H1 (cell line): ENCODE results near the gene SLC25A5. TPM values are rescaled to one million over a fixed set of nuclear protein-coding genes. Genes with fewer than 3 reads are reported as not detected.

Experiments used
- CTCF ChIA-PET: fragments of 300-600 bp; sonication (Branson Sonifier 250); formaldehyde crosslinking; loops from one replicate; lab custom pipeline; 2021; ENCODE audit not compliant: partially characterized antibody; lab: Charles Lee
- POLR2A ChIA-PET: fragments of 300-600 bp; sonication (Branson Sonifier 250); formaldehyde crosslinking; loops from one replicate; lab custom pipeline; 2021; ENCODE audit warnings: inconsistent platforms; ENCODE audit not compliant: partially characterized antibody; lab: Charles Lee
- DNase-seq, 2 experiments: peaks; one replicate each; pipeline versions ENCODE4 v3.0.0 to v3.0.0-alpha.2; 2010 to 2022; ENCODE audit warnings: low spot score in 2 of 2, low read depth in 1 of 2, mixed read lengths in 1 of 2
- FAIRE-seq: peaks from 2 replicates; lab custom pipeline; 2011; peaks lifted over from hg19 to GRCh38; lab: Jason Lieb, UNC
- H2AFZ ChIP-seq: 2 replicates; pipeline ENCODE4 v1.8.1; 2012; ENCODE audit warnings: low read length, inconsistent platforms
- H2AK5ac ChIP-seq: 2 replicates; pipeline ENCODE4 v1.6.1; 2013; ENCODE audit warnings: low read depth, low read length
- H2BK120ac ChIP-seq: replicated peaks from 2 replicates; pipeline ENCODE3; 2013; ENCODE audit warnings: low read depth, low read length, inconsistent platforms
- H2BK12ac ChIP-seq: 2 replicates; pipeline ENCODE4 v1.6.1; 2013; ENCODE audit warnings: low read depth, low read length
- H2BK15ac ChIP-seq: 2 replicates; pipeline ENCODE4 v1.6.1; 2013; ENCODE audit warnings: low read length
- H2BK20ac ChIP-seq: 2 replicates; pipeline ENCODE4 v1.6.1; 2013; ENCODE audit warnings: low read length
- H2BK5ac ChIP-seq: 2 replicates; pipeline ENCODE4 v1.6.1; 2013; ENCODE audit warnings: low read depth, low read length
- H3K14ac ChIP-seq: 2 replicates; pipeline ENCODE4 v1.6.1; 2013; ENCODE audit warnings: inconsistent platforms; ENCODE audit not compliant: insufficient read length
- H3K18ac ChIP-seq: 2 replicates; pipeline ENCODE4 v1.6.1; 2013; ENCODE audit warnings: low read length; ENCODE audit errors: extremely low read depth
- H3K23ac ChIP-seq: 2 replicates; pipeline ENCODE4 v1.6.1; 2013; ENCODE audit warnings: inconsistent platforms; ENCODE audit not compliant: insufficient read length
- H3K23me2 ChIP-seq: 2 replicates; pipeline ENCODE4 v1.6.1; 2013; ENCODE audit warnings: low read depth, low read length
- H3K27ac ChIP-seq: 2 replicates; pipeline ENCODE4 v1.6.1; 2011; ENCODE audit warnings: low read depth, low read length, inconsistent platforms
- H3K27me3 ChIP-seq, 4 experiments: replicated peaks in 1 of 4; 1 replicate in 1 of 4; 2 replicates in 3 of 4; pipeline versions ENCODE4 v1.6.1 to v1.8.1; 2011 to 2013; ENCODE audit warnings: low read length in 3 of 4, mild to moderate bottlenecking in 3 of 4, inconsistent platforms in 2 of 4, mixed read lengths in 2 of 4, moderate library complexity in 1 of 4; ENCODE audit not compliant: control insufficient read depth in 3 of 4, insufficient read depth in 3 of 4; ENCODE audit errors: extremely low read depth in 1 of 4
- H3K36me3 ChIP-seq, 4 experiments: 2 replicates each; pipeline versions ENCODE4 v1.6.1 to v1.8.1; 2011 to 2013; ENCODE audit warnings: mild to moderate bottlenecking in 4 of 4, low read length in 3 of 4, moderate library complexity in 2 of 4, control low read depth in 1 of 4, inconsistent platforms in 1 of 4; ENCODE audit not compliant: insufficient read depth in 4 of 4, control insufficient read depth in 2 of 4
- H3K4ac ChIP-seq: replicated peaks from 2 replicates; pipeline ENCODE3; 2013; ENCODE audit warnings: low read length, low read depth, mixed read lengths, inconsistent platforms; ENCODE audit not compliant: insufficient read length
- H3K4me1 ChIP-seq, 4 experiments: replicated peaks in 1 of 4; 1 replicate in 1 of 4; 2 replicates in 3 of 4; pipeline versions ENCODE4 v1.6.1 to v1.8.1; 2011 to 2013; ENCODE audit warnings: low read length in 3 of 4, inconsistent platforms in 2 of 4, mixed read lengths in 1 of 4; ENCODE audit not compliant: insufficient read depth in 4 of 4, control insufficient read depth in 3 of 4
- H3K4me2 ChIP-seq, 2 experiments: 2 replicates each; pipeline versions ENCODE4 v1.6.1 to v1.8.1; 2011 to 2013; ENCODE audit warnings: low read depth in 2 of 2, low read length in 2 of 2, control low read depth in 1 of 2, inconsistent platforms in 1 of 2, mild to moderate bottlenecking in 1 of 2; ENCODE audit not compliant: insufficient read depth in 1 of 2
- H3K4me3 ChIP-seq, 4 experiments: fragments of 200-600, 300-600 bp in 1 of 4; sonication (generic), shearing (Covaris generic), sonication (Bioruptor Twin) in 1 of 4; 2 replicates each; pipeline versions ENCODE4 v1.5.1 to v1.8.1; 2011 to 2016; ENCODE audit warnings: low read length in 4 of 4, low read depth in 3 of 4, control low read depth in 2 of 4, inconsistent platforms in 2 of 4, mild to moderate bottlenecking in 2 of 4, mixed read lengths in 1 of 4, moderate library complexity in 1 of 4; ENCODE audit not compliant: insufficient read depth in 2 of 4; ENCODE audit errors: extremely low read depth in 1 of 4
- H3K56ac ChIP-seq: replicated peaks from 2 replicates; pipeline ENCODE3; 2013; ENCODE audit warnings: low read depth, mild to moderate bottlenecking, mixed read lengths, low read length, inconsistent platforms; ENCODE audit not compliant: insufficient read length
- H3K79me1 ChIP-seq: 2 replicates; pipeline ENCODE4 v1.6.1; 2013; ENCODE audit warnings: low read depth, low read length, control low read depth
- H3K79me2 ChIP-seq, 2 experiments: 2 replicates each; pipeline versions ENCODE4 v1.6.1 to v1.8.1; 2012 to 2013; ENCODE audit warnings: low read length in 2 of 2, mild to moderate bottlenecking in 2 of 2, inconsistent platforms in 1 of 2; ENCODE audit not compliant: insufficient read depth in 2 of 2, control insufficient read depth in 1 of 2
- H3K9ac ChIP-seq, 4 experiments: replicated peaks in 1 of 4; 1 replicate in 1 of 4; 2 replicates in 3 of 4; pipeline versions ENCODE4 v1.6.1 to v1.8.1; 2011 to 2013; ENCODE audit warnings: low read depth in 3 of 4, low read length in 3 of 4, control low read depth in 2 of 4, mild to moderate bottlenecking in 2 of 4, moderate library complexity in 2 of 4, inconsistent platforms in 1 of 4; ENCODE audit errors: extremely low read depth in 1 of 4
- H3K9me3 ChIP-seq, 2 experiments: 2 replicates each; pipeline versions ENCODE4 v1.6.1 to v1.8.1; 2012 to 2013; ENCODE audit warnings: mild to moderate bottlenecking in 2 of 2, moderate library complexity in 2 of 2, control low read depth in 1 of 2, inconsistent platforms in 1 of 2, low read depth in 1 of 2, low read length in 1 of 2, mixed read lengths in 1 of 2; ENCODE audit not compliant: insufficient read depth in 2 of 2
- H4K20me1 ChIP-seq, 2 experiments: replicated peaks in 1 of 2; 2 replicates each; pipeline versions ENCODE3 to v1.8.1; 2011 to 2013; ENCODE audit warnings: inconsistent platforms in 2 of 2, low read length in 2 of 2, mild to moderate bottlenecking in 1 of 2; ENCODE audit not compliant: insufficient read depth in 2 of 2, control insufficient read depth in 1 of 2
- H4K5ac ChIP-seq: 2 replicates; pipeline ENCODE4 v1.6.1; 2013; ENCODE audit warnings: low read length, low read depth, mixed read lengths, inconsistent platforms; ENCODE audit not compliant: insufficient read length
- H4K8ac ChIP-seq: 2 replicates; pipeline ENCODE4 v1.8.0; 2013; ENCODE audit warnings: mild to moderate bottlenecking, moderate library complexity, low read length, inconsistent platforms; ENCODE audit not compliant: insufficient read depth; ENCODE audit errors: extremely low read depth
- H4K91ac ChIP-seq: replicated peaks from 2 replicates; pipeline ENCODE3; 2013; ENCODE audit warnings: low read length, mixed read lengths, inconsistent platforms; ENCODE audit not compliant: insufficient read length
- RXRA ChIP-seq: IDR thresholded peaks from 2 replicates; pipeline ENCODE4 v1.6.1; 2011; ENCODE audit warnings: low read depth, mild to moderate bottlenecking, low read length, moderate library complexity; ENCODE audit not compliant: insufficient read depth
- SP2 ChIP-seq: IDR thresholded peaks from 2 replicates; pipeline ENCODE4 v1.6.1; 2012; ENCODE audit warnings: mild to moderate bottlenecking, low read length, inconsistent platforms
- WGBS, 2 experiments: shearing (Covaris generic) in 1 of 2; methylation state at CpG; one replicate each; pipeline versions ENCODE4 v1.1.6 to v1.1.7; 2013 to 2015; ENCODE audit warnings: low lambda C conversion rate in 2 of 2, mixed read lengths in 2 of 2, inconsistent platforms in 1 of 2, low coverage in 1 of 2, missing lambda C conversion rate in 1 of 2; ENCODE audit not compliant: insufficient replicate concordance in 2 of 2, insufficient coverage in 1 of 2, insufficient read length in 1 of 2; ENCODE audit errors: extremely low coverage in 1 of 2, missing lambda C conversion rate in 1 of 2; 5-methylcytosine and 5-hydroxymethylcytosine counted together
- polyA plus RNA-seq, 7 experiments: library from polyadenylated mRNA; depleted of rRNA in 3 of 7; stranded (reverse) in 5 of 7; unstranded in 2 of 7; fragments of >200 nt in 5 of 7; fragments of 200-250 nt in 2 of 7; gene quantifications; 1 replicate in 5 of 7; 2 replicates in 1 of 7; 4 replicates in 1 of 7; pipeline versions ENCODE4 v1.2.1 to v1.2.3, GENCODE V29; 2011 to 2013; ENCODE audit warnings: missing spikeins in 2 of 7, mixed read lengths in 2 of 7
- total RNA-seq: library from RNA; stranded (reverse); fragmentation: NEBNext Ultra II Directional; extraction: Animal tissue kit (Norgen Biotek cat#: 25700); gene quantifications from 2 replicates; pipeline ENCODE4 v1.2.1, GENCODE V29; 2021

Gene SLC25A5
- total and polyA plus RNA-seq, 2 of the 8 experiments (the other 6 are each of a cell fraction or from before 2014, with no cell fraction given), result 512 to 727 TPM

DNA sequence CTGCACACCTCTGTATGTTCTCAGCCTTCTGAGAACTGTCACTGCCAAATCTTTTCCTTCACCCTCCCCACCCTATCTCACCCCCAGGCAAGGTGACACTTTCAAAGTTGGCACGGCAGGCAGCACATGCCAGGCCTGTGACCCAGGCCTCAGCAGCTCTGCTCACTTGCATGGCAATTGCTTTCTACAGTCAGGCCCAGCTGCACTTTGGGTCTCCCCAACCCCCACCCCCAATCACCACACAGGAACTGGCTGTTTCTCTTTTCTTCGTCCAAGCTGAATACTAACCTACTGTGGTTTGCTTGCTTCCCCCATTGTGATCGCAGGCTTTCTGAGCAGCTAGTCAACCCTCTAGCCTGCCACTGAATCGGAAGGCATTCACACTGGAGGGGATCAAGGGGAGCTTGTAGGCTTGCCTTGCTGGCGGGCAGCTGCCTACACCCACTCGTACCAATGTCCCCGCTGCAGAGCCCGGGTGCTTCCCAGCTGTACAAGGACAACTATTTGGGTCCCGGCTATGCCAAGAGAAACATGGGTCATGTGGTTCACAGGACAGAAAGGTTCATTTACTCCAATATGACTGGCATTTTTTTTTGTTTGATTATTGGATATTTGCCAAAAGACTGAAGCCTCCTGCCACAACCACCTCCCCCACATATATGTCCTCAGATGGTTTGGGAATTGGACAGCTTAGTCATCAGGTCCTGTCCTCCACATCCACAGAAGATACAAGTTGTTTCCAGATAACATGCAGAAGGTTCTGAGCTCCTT lies 41.0 kb upstream of the SLC25A5 start:
- H3K9ac ChIP-seq, result no peak overlapping the region; a peak in 1 of 7 replicates
- ChIA-PET POLR2A (interaction anchor here (0.6 kb wide), 1 partner anchor 237 kb away, joined by 3 read pairs; no protein-coding TSS in a partner anchor), CTCF (interaction anchor here (0.6 to 1.0 kb wide), 2 partner anchors 37 to 134 kb away, joined by 3 read pairs; no protein-coding TSS in a partner anchor)
- no peaks in the 10 kb centered on the region for H3K36me3 ChIP-seq
- H3K23me2 ChIP-seq, result no peaks in the 10 kb centered on the region
- H3K23ac ChIP-seq, result no peak overlapping the region
- H3K79me2 ChIP-seq, result no peaks in the 10 kb centered on the region
- no peak overlapping the region for H3K4me2 ChIP-seq
- DNase-seq (no peak), FAIRE-seq (no peak)
- no peak overlapping the region for H2BK5ac ChIP-seq
- H3K27ac ChIP-seq, result no peak overlapping the region
- H4K5ac ChIP-seq, result no peak overlapping the region
- H3K56ac ChIP-seq, result no peak overlapping the region
- H3K18ac ChIP-seq, result no peak overlapping the region
- H3K9me3 ChIP-seq, result no peaks in the 10 kb centered on the region; a peak in 1 of 4 replicates
- H3K4me3 ChIP-seq, result no peak overlapping the region
- no peak overlapping the region for H2BK15ac ChIP-seq
- H4K8ac ChIP-seq, result no peak overlapping the region
- TF ChIP-seq RXRA, result no peak
- no peak for TF ChIP-seq SP2
- 100% methylated on average over 3 of the region's 9 CpGs; no CpG with 5 or more reads in 1 of the 2 experiments for WGBS, 2 experiments
- H4K20me1 ChIP-seq, result no peaks in the 10 kb centered on the region
- H3K4me1 ChIP-seq, result peaks cover 0 to 3% (median 0%) of the 10 kb centered on the region in 4 experiments; a peak in 1 of 7 replicates
- H4K91ac ChIP-seq, result no peak overlapping the region
- no peak overlapping the region for H2BK12ac ChIP-seq
- no peak overlapping the region for H3K4ac ChIP-seq
- no peaks in the 10 kb centered on the region for H3K27me3 ChIP-seq
- no peak overlapping the region for H2BK120ac ChIP-seq
- H3K14ac ChIP-seq, result no peak overlapping the region
- no peak overlapping the region for H2AK5ac ChIP-seq
- H2BK20ac ChIP-seq, result no peak overlapping the region
- H2AFZ ChIP-seq, result no peak overlapping the region
- H3K79me1 ChIP-seq, result no peaks in the 10 kb centered on the region
